K562 (cell line): ENCODE data around the gene TBL1XR1. TPM values are rescaled to one million over a fixed set of nuclear protein-coding genes. Genes with fewer than 3 reads are reported as not detected.

Source experiments
- ATAC-seq: fragments of 200-7000 bp; cut with Tn5 transposase; 3 replicates; pipeline ENCODE4 v1.9.1; 2020; ENCODE audit warnings: moderate library complexity
- Bru-seq: library from RNA; stranded (reverse); fragments of 400-500 nt; gene quantifications from one replicate; lab custom pipeline; 2021; lab: Mats Ljungman, UMichigan
- BruChase-seq, 2 experiments: library from RNA; stranded (reverse); fragments of 400-500 nt; gene quantifications; one replicate each; lab custom pipeline; 2021; lab: Mats Ljungman, UMichigan
- BruUV-seq: library from RNA; stranded (reverse); fragments of 400-500 nt; replicated peaks from 2 replicates; lab custom pipeline; 2021; lab: Mats Ljungman, UMichigan
- CTCF ChIA-PET: fragments of 300-600 bp; formaldehyde crosslinking; extraction: SDS; loops from one replicate; lab custom pipeline; 2021; ENCODE audit warnings: low intra/inter-chr PET ratio; lab: Yijun Ruan, JAX
- POLR2A ChIA-PET: fragments of 300-600, 350-650 bp; sonication (Branson Sonifier 250); formaldehyde crosslinking; extraction: SDS; loops from one replicate; lab custom pipeline; 2021; ENCODE audit warnings: antibody characterized with exemption, inconsistent platforms; lab: Yijun Ruan, JAX
- DNase-seq, 4 experiments: peaks; one replicate each; pipeline versions ENCODE4 v3.0.0 to v3.0.0-alpha.2; 2011 to 2018; ENCODE audit warnings: low spot score in 3 of 4, mixed read lengths in 3 of 4; ENCODE audit errors: extremely low read depth in 1 of 4
- FAIRE-seq: peaks from 2 replicates; lab custom pipeline; 2011; peaks lifted over from hg19 to GRCh38; lab: Jason Lieb, UNC
- H2AFZ ChIP-seq: 2 replicates; pipeline ENCODE4 v1.6.0; 2011; ENCODE audit warnings: low read depth, low read length, control low read depth, inconsistent platforms
- H3K27ac ChIP-seq: fragments of 200-600 bp; 3 replicates; pipeline ENCODE4 v1.8.0; 2011; ENCODE audit warnings: low read depth, mild to moderate bottlenecking, control low read depth, inconsistent platforms, low read length, moderate library complexity, mixed read lengths; ENCODE audit errors: extremely low read depth
- H3K27me3 ChIP-seq, 2 experiments: fragments of 300-600 bp in 1 of 2; 2 replicates in 1 of 2; 3 replicates in 1 of 2; pipeline versions ENCODE4 v1.6.0 to v1.8.0; 2011; ENCODE audit warnings: inconsistent platforms in 2 of 2, low read length in 2 of 2, mild to moderate bottlenecking in 1 of 2, mixed read lengths in 1 of 2, moderate library complexity in 1 of 2; ENCODE audit not compliant: control insufficient read depth in 2 of 2, insufficient read depth in 2 of 2
- H3K36me3 ChIP-seq: fragments of 300-600 bp; 3 replicates; pipeline ENCODE4 v1.8.0; 2011; ENCODE audit warnings: mild to moderate bottlenecking, low read length, inconsistent platforms; ENCODE audit not compliant: control insufficient read depth, insufficient read depth
- H3K4me1 ChIP-seq, 2 experiments: fragments of 200-600 bp in 1 of 2; replicated peaks in 1 of 2; 2 replicates in 1 of 2; 3 replicates in 1 of 2; pipeline versions ENCODE4 v1.5.1 to v1.8.0; 2011; ENCODE audit warnings: inconsistent platforms in 2 of 2, low read length in 2 of 2, mild to moderate bottlenecking in 1 of 2, mixed read lengths in 1 of 2, moderate library complexity in 1 of 2; ENCODE audit not compliant: control insufficient read depth in 2 of 2, insufficient read depth in 2 of 2
- H3K4me2 ChIP-seq: 2 replicates; pipeline ENCODE4 v1.6.1; 2011; ENCODE audit warnings: low read length, control low read depth, inconsistent platforms, mixed read lengths; ENCODE audit not compliant: insufficient read depth
- H3K4me3 ChIP-seq: fragments of 200-600 bp; sonication (generic), shearing (Covaris generic); 2 replicates; pipeline ENCODE4 v1.5.1; 2016; ENCODE audit warnings: control low read depth, inconsistent platforms
- H3K79me2 ChIP-seq: fragments of 200-600 bp; 3 replicates; pipeline ENCODE4 v1.8.0; 2011; ENCODE audit warnings: low read length, inconsistent platforms; ENCODE audit not compliant: control insufficient read depth, insufficient read depth
- H3K9ac ChIP-seq, 2 experiments: 2 replicates each; pipeline versions ENCODE4 v1.6.0 to v1.6.1; 2011; ENCODE audit warnings: low read depth in 2 of 2, low read length in 2 of 2, control low read depth in 1 of 2, inconsistent platforms in 1 of 2, mild to moderate bottlenecking in 1 of 2, mixed read lengths in 1 of 2; ENCODE audit not compliant: insufficient read depth in 1 of 2
- H3K9me1 ChIP-seq: one replicate; pipeline ENCODE4 v1.6.0; 2011; ENCODE audit warnings: inconsistent platforms, mild to moderate bottlenecking, low read length, moderate library complexity; ENCODE audit not compliant: control insufficient read depth, insufficient read depth
- H3K9me3 ChIP-seq: replicated peaks from 2 replicates; pipeline ENCODE4 v1.5.1; 2011; ENCODE audit warnings: low read depth, low read length, inconsistent platforms; ENCODE audit not compliant: control insufficient read depth, insufficient read depth
- H4K20me1 ChIP-seq: replicated peaks from 2 replicates; pipeline ENCODE4 v1.6.1; 2011; ENCODE audit warnings: low read length, inconsistent platforms, mixed read lengths; ENCODE audit not compliant: control insufficient read depth, insufficient read depth
- CHD4 ChIP-seq: fragments of 200-600 bp; sonication (generic); IDR thresholded peaks from 3 replicates; pipeline ENCODE4 v1.6.1; 2012; ENCODE audit warnings: low read depth, mild to moderate bottlenecking, mixed read lengths, low read length, inconsistent platforms; ENCODE audit not compliant: insufficient read depth, insufficient replicate concordance, poor library complexity, severe bottlenecking
- COPS2 ChIP-seq: fragments of 450-650 bp; conservative IDR thresholded peaks from 2 replicates; pipeline ENCODE4 v1.6.1; 2016; ENCODE audit warnings: mild to moderate bottlenecking, moderate library complexity
- EWSR1 ChIP-seq: fragments of 450-650 bp; IDR thresholded peaks from 2 replicates; pipeline ENCODE4 v1.6.1; 2018; ENCODE audit warnings: borderline replicate concordance, mild to moderate bottlenecking, low read depth, moderate library complexity; ENCODE audit not compliant: partially characterized antibody
- FOXJ2 ChIP-seq: fragments of 200-800 bp; sonication (Bioruptor generic); IDR thresholded peaks from 2 replicates; pipeline ENCODE4 v1.6.1; 2016; ENCODE audit warnings: missing genetic modification characterization, missing compliant biosample characterization
- GMEB1 ChIP-seq: fragments of 250-450 bp; sonication (Bioruptor Pico); IDR thresholded peaks from 2 replicates; pipeline ENCODE4 v1.4.0; 2020; ENCODE audit warnings: mild to moderate bottlenecking
- HMG20B ChIP-seq: fragments of 250-450 bp; sonication (Bioruptor Pico); IDR thresholded peaks from 2 replicates; pipeline ENCODE4 v1.5.0; 2021; ENCODE audit warnings: mild to moderate bottlenecking
- IRF1 ChIP-seq: sonication (generic); formaldehyde crosslinking; IDR thresholded peaks from 2 replicates; pipeline ENCODE4 v1.8.0; 2022; ENCODE audit warnings: missing genetic modification reagents, mild to moderate bottlenecking, borderline replicate concordance
- MAZ ChIP-seq, 2 experiments: fragments of 450-650 bp in 1 of 2; sonication (generic) in 1 of 2; formaldehyde crosslinking; IDR thresholded peaks in 1 of 2; conservative IDR thresholded peaks in 1 of 2; 2 replicates each; pipeline versions ENCODE4 v1.4.0 to v1.5.0; 2020; ENCODE audit warnings: mild to moderate bottlenecking in 1 of 2, missing genetic modification reagents in 1 of 2
- NFIX ChIP-seq: fragments of 250-450 bp; sonication (Bioruptor Pico); IDR thresholded peaks from 2 replicates; pipeline ENCODE4 v1.4.0; 2020; ENCODE audit warnings: low read depth, mild to moderate bottlenecking, moderate library complexity
- POLR3A ChIP-seq: IDR thresholded peaks from 2 replicates; pipeline ENCODE4 v1.6.1; 2011; ENCODE audit warnings: borderline replicate concordance, mild to moderate bottlenecking, moderate library complexity; ENCODE audit not compliant: insufficient read length, insufficient read depth; ENCODE audit errors: extremely low read depth
- RFX7 ChIP-seq: fragments of 250-450 bp; sonication (Bioruptor Pico); IDR thresholded peaks from 2 replicates; pipeline ENCODE4 v1.5.1; 2021; ENCODE audit warnings: mild to moderate bottlenecking
- ZNF217 ChIP-seq: sonication (generic); formaldehyde crosslinking; IDR thresholded peaks from 2 replicates; pipeline ENCODE4 v1.8.0; 2022; ENCODE audit warnings: mild to moderate bottlenecking, missing genetic modification reagents
- ZNF75A ChIP-seq: fragments of 450-650 bp; formaldehyde crosslinking; IDR thresholded peaks from 2 replicates; pipeline ENCODE4 v1.4.0; 2020; ENCODE audit warnings: mild to moderate bottlenecking
- WGBS: fragments of 100-300 bp; shearing (Covaris generic); methylation state at CpG from one replicate; pipeline ENCODE4 v1.1.6; 2016; ENCODE audit warnings: low coverage, mixed read lengths; ENCODE audit not compliant: insufficient coverage; ENCODE audit errors: missing lambda C conversion rate; 5-methylcytosine and 5-hydroxymethylcytosine counted together
- in situ Hi-C: fragments of 300-500 bp; cut with MboI; formaldehyde crosslinking; loops from 4 replicates; pipeline ENCODE4 v1.15.0; 2018; ENCODE audit warnings: inconsistent platforms, mixed read lengths
- intact Hi-C: fragments of 100-400 bp; cut with micrococcal nuclease; formaldehyde crosslinking; loops from 2 replicates; pipeline ENCODE4 v1.14.2; 2022
- long read RNA-seq, 3 experiments: library from polyadenylated mRNA in 2 of 3; library from RNA in 1 of 3; unstranded in 2 of 3; stranded (forward) in 1 of 3; transcript quantifications; one replicate each; pipeline ENCODE4 v2.0.0, GENCODE V29; 2019 to 2022
- polyA minus RNA-seq, 3 experiments: library from RNA; depleted of rRNA, polyadenylated mRNA; stranded (reverse); fragments of >200 nt; gene quantifications; 2 replicates each; pipeline ENCODE4 v1.2.3, GENCODE V29; 2011
- polyA plus RNA-seq, 8 experiments: library from polyadenylated mRNA; depleted of rRNA in 4 of 8; stranded (reverse) in 5 of 8; unstranded in 3 of 8; fragments of >200 nt; fragmentation: Nextera tagmentation in 2 of 8; fragmentation: Illumina TruSeq in 1 of 8; extraction: Ambion mirVana in 2 of 8; extraction: Trizol in 1 of 8; gene quantifications; 2 replicates each; pipeline versions ENCODE4 v1.2.1 to v1.2.3, GENCODE V29; 2011 to 2014; ENCODE audit warnings: inconsistent platforms in 1 of 8, missing spikeins in 1 of 8
- total RNA-seq, 7 experiments: library from RNA; depleted of rRNA in 6 of 7; stranded (reverse); fragments of >200 nt in 6 of 7; fragmentation: Illumina TruSeq in 2 of 7; extraction: Trizol in 2 of 7; gene quantifications; 2 replicates each; pipeline versions ENCODE4 v1.2.1 to v1.2.3, GENCODE V29; 2011 to 2021; ENCODE audit warnings: low replicate concordance in 1 of 7

The TBL1XR1 gene
- 113 and 226 TPM in 2 replicates for total RNA-seq (2011; cell fraction: chromatin; rRNA removed; ENCODE audit: low replicate concordance)
- total RNA-seq (2011; cell fraction: nucleolus; rRNA removed): 55.0 and 70.3 TPM in 2 replicates
- 125 and 183 TPM in 2 replicates for total RNA-seq (2011; cell fraction: nucleoplasm; rRNA removed)
- total RNA-seq (2014; rRNA removed): 56.6 and 68.6 TPM in 2 replicates
- 110 and 132 TPM in 2 replicates for total RNA-seq (2014; rRNA removed; fragmentation: Illumina TruSeq; extraction: Trizol)
- total RNA-seq (2015; rRNA removed; fragmentation: Illumina TruSeq; extraction: Trizol): 74.0 and 83.3 TPM in 2 replicates
- 125 and 150 TPM in 2 replicates for total RNA-seq (2021)
- polyA plus RNA-seq (2011; rRNA removed): 129 and 171 TPM in 2 replicates
- polyA plus RNA-seq (2011; cell fraction: cytosol; rRNA removed): 42.5 and 49.5 TPM in 2 replicates
- polyA plus RNA-seq (2011; cell fraction: nucleus; rRNA removed): 154 and 172 TPM in 2 replicates
- polyA plus RNA-seq (2012): 19.3 and 54.6 TPM in 2 replicates
- 36.6 and 37.2 TPM in 2 replicates for polyA plus RNA-seq (2014; fragmentation: Illumina TruSeq; extraction: Trizol)
- 10 to 100 TPM; 19.6 to 90.2 TPM for polyA plus RNA-seq (2014; fragmentation: Nextera tagmentation; extraction: Ambion mirVana)
- 36.7 and 39.9 TPM in 2 replicates for polyA plus RNA-seq (2014; rRNA removed)
- polyA minus RNA-seq (2011; rRNA and poly(A)+ RNA removed): 706 and 847 TPM in 2 replicates
- polyA minus RNA-seq (2011; cell fraction: cytosol; rRNA and poly(A)+ RNA removed): 193 and 353 TPM in 2 replicates
- 137 and 171 TPM in 2 replicates for polyA minus RNA-seq (2011; cell fraction: nucleus; rRNA and poly(A)+ RNA removed)
- Bru-seq, nascent RNA: percentile 95 among the genes with signal in this experiment
- percentile 96 among the genes with signal in this experiment for BruChase-seq, experiment 1, labeled RNA remaining after a 2-hour chase
- BruChase-seq, experiment 2, labeled RNA remaining after a 6-hour chase: percentile 95 among the genes with signal in this experiment
- long read RNA-seq, experiment 1, full-length matches to known transcripts: 51 of 168 reads
- long read RNA-seq, experiment 1, partial matches to known transcripts: 20 of 168 reads
- long read RNA-seq, experiment 1, other reads (novel, unspliced or antisense): 97 of 168 reads
- long read RNA-seq, experiment 2, full-length matches to known transcripts: 1 of 15 reads
- long read RNA-seq, experiment 2, partial matches to known transcripts: 0 of 15 reads
- long read RNA-seq, experiment 2, other reads (novel, unspliced or antisense): 14 of 15 reads
- long read RNA-seq, experiment 3, full-length matches to known transcripts: 3 of 26 reads
- long read RNA-seq, experiment 3, partial matches to known transcripts: 4 of 26 reads
- long read RNA-seq, experiment 3, other reads (novel, unspliced or antisense): 19 of 26 reads

- Histone ChIP-seq H2AFZ (peak within 1 kb of the TSS; percentile 92), H3K9ac (peak within 1 kb of the TSS; percentile 91 to 99), H3K4me3 (peak within 1 kb of the TSS; percentile 93), H3K36me3 (peaks cover 15% of the 10 kb centered on the region), H3K79me2 (peaks cover 49% of the 10 kb centered on the region), H4K20me1 (peaks cover 2% of the 10 kb centered on the region; the same call in 1 of the 2 replicates), H3K4me1 (peaks cover 4 to 23% of the 10 kb centered on the region in 2 experiments), H3K27me3 (no peaks in the 10 kb centered on the region), H3K4me2 (peak within 1 kb of the TSS; percentile 94), H3K9me3 (no peaks in the 10 kb centered on the region), H3K27ac (peak within 1 kb of the TSS; percentile 100), H3K9me1 (no peaks in the 10 kb centered on the region)
- FAIRE-seq: no peak
- no TSS peak for BruUV-seq
- WGBS: 0% methylated on average over 4 of the region's 93 CpGs
- CTCF ChIA-PET: interaction anchor here (1.0 to 1.7 kb wide), 2 partner anchors 162 to 163 kb away, joined by 4 to 13 read pairs; no protein-coding TSS in a partner anchor
- peak; percentile 40 for ATAC-seq
- DNase-seq: peak; percentile 83 to 95 (median 86)
- POLR2A ChIA-PET: interaction anchor here (0.6 to 6.3 kb wide), 5 partner anchors 8 to 348 kb away, joined by 3 to 97 read pairs (median 3); no protein-coding TSS in a partner anchor
- intact Hi-C loops: loop anchor here (1.0 to 10.0 kb wide), 3 partner anchors 85 to 278 kb away; no protein-coding TSS in a partner anchor
- in situ Hi-C loops: loop anchor here (5.0 to 10.0 kb wide), 2 partner anchors 142 to 165 kb away; no protein-coding TSS in a partner anchor
- TF ChIP-seq IRF1 (no peak), NFIX (no peak), EWSR1 (no peak), POLR3A (no peak), MAZ (CRISPR knock-in tag; conservative IDR thresholded peaks at IDR 0.05 in 1 of 2, IDR thresholded peaks at IDR 0.05 in 1 of 2) (no peak), RFX7 (CRISPR knock-in tag) (no peak), CHD4 (no peak), FOXJ2 (tag) (no peak), COPS2 (no peak), ZNF75A (no peak), ZNF217 (no peak), GMEB1 (CRISPR knock-in tag) (no peak), HMG20B (CRISPR knock-in tag) (no peak)
Observed at GRCh38 chr3:177197041-177197726, at the start of gene TBL1XR1. TSS of gene TBL1XR1 (minus strand) at chr3:177197482. CDS start at chr3:177064977, 132,505 bp downstream.
